ENCODE data around the gene TBKBP1. TPM values are rescaled to one million over a fixed set of nuclear protein-coding genes. Genes with fewer than 3 reads are reported as not detected.

The TBKBP1 gene
- total and polyA plus RNA-seq, 2 of the 4 experiments (the other 2 are of a cell fraction), result 3.4 to 8.5 TPM

DNA sequence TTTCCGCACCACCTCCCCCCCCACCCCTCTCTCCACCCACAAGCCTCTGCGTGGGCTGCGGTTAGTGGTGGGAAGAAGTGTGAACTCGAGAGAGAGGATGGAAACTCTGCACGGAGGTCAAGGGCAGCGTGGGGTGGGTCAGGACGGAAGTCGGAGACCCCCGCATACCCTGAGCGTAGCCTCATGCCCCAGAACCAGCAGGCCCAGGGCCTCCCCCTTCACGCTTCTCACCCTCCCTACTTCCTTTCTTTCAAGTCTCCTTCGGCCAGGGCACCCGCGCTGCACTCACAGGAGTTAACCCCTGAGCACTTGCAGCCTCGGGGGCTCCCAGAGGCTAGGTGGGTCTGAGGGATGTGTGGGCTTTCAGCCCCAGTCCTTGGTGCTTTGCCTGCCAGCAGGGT lies 9.2 kb downstream of the TBKBP1 start:
- no peak overlapping the region for H3K23ac ChIP-seq (ENCODE audit: low read depth, low read length)
- H4K20me1 ChIP-seq (ENCODE audit: insufficient read depth, low read length), result peaks cover 13% of the 10 kb centered on the region
- CTCF ChIA-PET, result no interaction called here
- H4K5ac ChIP-seq (ENCODE audit: low read depth, low read length), result no peak overlapping the region
- DNase-seq (no peak), ATAC-seq (ENCODE audit: low read depth) (no peak)
- H3K4me2 ChIP-seq (ENCODE audit: low read depth, low read length), result no peak overlapping the region
- no peak overlapping the region for H3K18ac ChIP-seq (ENCODE audit: low read depth, low read length)
- in situ Hi-C loops (cut with MboI; ENCODE audit: low sequenced_read_pairs) (no loop called here), dilution Hi-C loops (cut with HindIII; ENCODE audit: low sequenced_read_pairs, unreplicated experiment) (no loop called here), intact Hi-C loops (cut with micrococcal nuclease) (no loop called here)
- no peaks in the 10 kb centered on the region for H3K4me1 ChIP-seq (ENCODE audit: control insufficient read depth, insufficient read depth, low read length)
- no peak overlapping the region for H3K4me3 ChIP-seq (ENCODE audit: insufficient read depth, low read depth, low read length)
- peaks cover 18% of the 10 kb centered on the region; the same call in 1 of the 2 replicates for H3K36me3 ChIP-seq (ENCODE audit: control insufficient read depth, insufficient read depth, low read length)
- TF ChIP-seq FOS (IDR thresholded peaks at IDR 0.05; ENCODE audit: low read depth, low read length), result no peak
- TF ChIP-seq CHD1 (IDR thresholded peaks at IDR 0.05; ENCODE audit: low read depth, low read length), result no peak
- no peak for TF ChIP-seq RFX5 (IDR thresholded peaks at IDR 0.05; ENCODE audit: low read depth, low read length)
- TF ChIP-seq NFE2L2 (IDR thresholded peaks at IDR 0.05; ENCODE audit: low read depth, low read length), result no peak
- TF ChIP-seq POLR2A (IDR thresholded peaks at IDR 0.05; ENCODE audit: low read depth, low read length), result no peak
- no peak for TF ChIP-seq CEBPB (IDR thresholded peaks at IDR 0.05; ENCODE audit: low read depth, low read length)
- TF ChIP-seq BHLHE40 (IDR thresholded peaks at IDR 0.05; ENCODE audit: low read depth, low read length), result no peak
- H2BK20ac ChIP-seq (ENCODE audit: low read depth, low read length), result no peak overlapping the region
- peaks cover 3% of the 10 kb centered on the region; the same call in 1 of the 2 replicates for H3K9me1 ChIP-seq (ENCODE audit: insufficient read depth, low read length)
- H3K56ac ChIP-seq (ENCODE audit: extremely low read depth, insufficient read depth, low read length), result no peak overlapping the region
- no peak overlapping the region for H3K14ac ChIP-seq (replicated peaks; ENCODE audit: low read depth, low read length)
- no peak overlapping the region for H2BK15ac ChIP-seq (ENCODE audit: low read depth, low read length)
- H4K91ac ChIP-seq (ENCODE audit: insufficient read depth, low read depth, low read length), result no peak overlapping the region
- H3K79me1 ChIP-seq (ENCODE audit: low read depth in 1 of 2, low read length in 2 of 2), result no peaks in the 10 kb centered on the region
- no CpG with 5 or more reads among the region's 15 CpGs for WGBS, 2 experiments (ENCODE audit: extremely low coverage in 2 of 2, insufficient read length in 1 of 2)
- H4K8ac ChIP-seq (ENCODE audit: low read depth in 2 of 2, low read length in 2 of 2), result no peak overlapping the region
- no peak overlapping the region for H2BK120ac ChIP-seq (ENCODE audit: low read depth, low read length)
- no peak overlapping the region for H3K27ac ChIP-seq (ENCODE audit: insufficient read depth, low read length)
- H3K27me3 ChIP-seq (ENCODE audit: control insufficient read depth, insufficient read depth, low read length), result no peaks in the 10 kb centered on the region
- no TSS peak for BruUV-seq (replicated peaks)
- no peak overlapping the region for H2AFZ ChIP-seq (replicated peaks; ENCODE audit: low read length, poor library complexity)
- no peak overlapping the region for H2AK5ac ChIP-seq (ENCODE audit: low read depth, low read length)
- no peak overlapping the region for H3K9ac ChIP-seq (ENCODE audit: low read depth, low read length)
- no peak overlapping the region for H2AK9ac ChIP-seq (replicated peaks; ENCODE audit: low read depth, low read length, poor library complexity)
- H3K9me3 ChIP-seq (ENCODE audit: control insufficient read depth, insufficient read depth, low read length), result no peaks in the 10 kb centered on the region
- POLR2A ChIA-PET (ENCODE audit: unreplicated experiment), result no interaction called here
- no peak overlapping the region for H2BK5ac ChIP-seq (ENCODE audit: low read depth, low read length, poor library complexity, severe bottlenecking)
- H3K4ac ChIP-seq (ENCODE audit: low read depth, low read length), result no peak overlapping the region

Measured in IMR-90 (cell line).